ENCODE data around the gene CDK5R2.

DNA sequence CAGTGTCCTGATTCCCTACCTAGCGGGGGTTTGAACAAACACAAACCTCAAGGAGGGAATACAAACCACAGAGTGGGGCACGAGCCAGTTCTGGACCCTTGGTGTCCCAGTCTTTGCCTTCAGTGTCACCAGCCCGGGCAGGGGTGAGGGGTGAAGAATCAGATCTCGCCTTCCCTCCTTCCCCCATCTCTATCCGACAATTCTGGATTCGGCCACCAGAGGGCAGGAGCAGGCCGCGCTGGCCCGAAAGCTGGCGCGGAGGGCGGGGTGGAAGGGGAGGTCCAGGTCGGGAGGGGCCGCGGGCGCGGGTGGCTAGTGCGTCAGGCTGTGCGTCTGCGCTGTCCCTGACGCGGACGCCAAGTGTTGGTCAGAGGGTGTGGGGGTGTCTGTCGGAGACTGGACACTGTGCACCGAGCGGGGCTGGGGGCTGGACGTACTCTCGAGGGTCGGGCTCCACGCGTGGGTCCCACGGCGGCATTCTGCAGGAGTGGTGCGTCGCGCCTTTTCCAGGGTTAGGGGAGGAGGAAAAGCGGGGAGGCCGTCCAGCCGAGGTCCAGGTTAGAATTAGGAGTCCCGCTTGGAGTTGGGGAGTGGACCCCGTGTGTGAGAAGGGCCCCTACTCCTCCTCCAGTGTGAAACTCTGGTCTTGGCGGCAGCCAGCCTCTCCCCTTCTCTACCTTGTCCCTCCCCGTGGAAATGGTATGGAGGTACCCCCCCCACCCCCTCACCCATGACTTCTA is 36.7 kb downstream of the CDK5R2 start:
- TF ChIP-seq, protein P1, sequence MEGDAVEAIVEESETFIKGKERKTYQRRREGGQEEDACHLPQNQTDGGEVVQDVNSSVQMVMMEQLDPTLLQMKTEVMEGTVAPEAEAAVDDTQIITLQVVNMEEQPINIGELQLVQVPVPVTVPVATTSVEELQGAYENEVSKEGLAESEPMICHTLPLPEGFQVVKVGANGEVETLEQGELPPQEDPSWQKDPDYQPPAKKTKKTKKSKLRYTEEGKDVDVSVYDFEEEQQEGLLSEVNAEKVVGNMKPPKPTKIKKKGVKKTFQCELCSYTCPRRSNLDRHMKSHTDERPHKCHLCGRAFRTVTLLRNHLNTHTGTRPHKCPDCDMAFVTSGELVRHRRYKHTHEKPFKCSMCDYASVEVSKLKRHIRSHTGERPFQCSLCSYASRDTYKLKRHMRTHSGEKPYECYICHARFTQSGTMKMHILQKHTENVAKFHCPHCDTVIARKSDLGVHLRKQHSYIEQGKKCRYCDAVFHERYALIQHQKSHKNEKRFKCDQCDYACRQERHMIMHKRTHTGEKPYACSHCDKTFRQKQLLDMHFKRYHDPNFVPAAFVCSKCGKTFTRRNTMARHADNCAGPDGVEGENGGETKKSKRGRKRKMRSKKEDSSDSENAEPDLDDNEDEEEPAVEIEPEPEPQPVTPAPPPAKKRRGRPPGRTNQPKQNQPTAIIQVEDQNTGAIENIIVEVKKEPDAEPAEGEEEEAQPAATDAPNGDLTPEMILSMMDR (conservative IDR thresholded peaks at IDR 0.05; ENCODE audit: low read depth, low read length) = peak; percentile 93
- TF ChIP-seq EZH2 (IDR thresholded peaks at IDR 0.05; ENCODE audit: low read length, unreplicated experiment) = no peak
